GM23248 (cell line): ENCODE results near the gene CCT7. TPM values are rescaled to one million over a fixed set of nuclear protein-coding genes. Genes with fewer than 3 reads are reported as not detected.
"Not testable (repeated sequence)": the region's sequence is repeated elsewhere in the genome, so short reads cannot be mapped to it uniquely, and the experiment has no call there.

Experiments used
- DNase-seq: peaks from one replicate; pipeline ENCODE4 v3.0.0-alpha.2; 2015
- H2AFZ ChIP-seq: fragments of 200-600 bp; sonication (generic); 2 replicates; pipeline ENCODE4 v1.6.1; 2016; ENCODE audit warnings: antibody characterized with exemption
- H3F3A ChIP-seq: fragments of 200-600 bp; sonication (generic); 2 replicates; pipeline ENCODE4 v1.6.1; 2016; ENCODE audit warnings: mild to moderate bottlenecking, antibody characterized with exemption, mixed run types; ENCODE audit not compliant: insufficient read depth
- H3K27ac ChIP-seq: fragments of 200-600 bp; sonication (generic); 2 replicates; pipeline ENCODE4 v1.5.1; 2016; ENCODE audit warnings: mild to moderate bottlenecking
- H3K27me3 ChIP-seq: fragments of 200-600 bp; sonication (generic); replicated peaks from 2 replicates; pipeline ENCODE4 v1.6.1; 2016; ENCODE audit warnings: mild to moderate bottlenecking; ENCODE audit not compliant: insufficient read depth
- H3K36me3 ChIP-seq: fragments of 200-600 bp; sonication (generic); 2 replicates; pipeline ENCODE4 v1.6.1; 2016; ENCODE audit warnings: low read depth, mild to moderate bottlenecking
- H3K4me1 ChIP-seq: fragments of 200-600 bp; sonication (generic); 2 replicates; pipeline ENCODE4 v1.6.1; 2016; ENCODE audit warnings: mild to moderate bottlenecking; ENCODE audit not compliant: insufficient read depth
- H3K4me2 ChIP-seq: fragments of 200-600 bp; sonication (generic); one replicate; pipeline ENCODE4 v1.6.1; 2016; ENCODE audit warnings: mild to moderate bottlenecking; ENCODE audit not compliant: unreplicated experiment
- H3K4me3 ChIP-seq: fragments of 200-600 bp; sonication (generic); 2 replicates; pipeline ENCODE4 v1.5.1; 2016; ENCODE audit warnings: mild to moderate bottlenecking
- H3K79me2 ChIP-seq: fragments of 200-600 bp; sonication (generic); 2 replicates; pipeline ENCODE4 v1.6.1; 2016; ENCODE audit warnings: mild to moderate bottlenecking; ENCODE audit not compliant: insufficient read depth
- H3K9ac ChIP-seq: fragments of 200-600 bp; sonication (generic); 2 replicates; pipeline ENCODE4 v1.6.1; 2016; ENCODE audit warnings: mild to moderate bottlenecking
- H3K9me2 ChIP-seq: fragments of 200-600 bp; sonication (generic); 2 replicates; pipeline ENCODE4 v1.6.1; 2016; ENCODE audit warnings: mixed run types, mild to moderate bottlenecking, moderate library complexity; ENCODE audit not compliant: insufficient read depth
- H3K9me3 ChIP-seq: fragments of 200-600 bp; sonication (generic); one replicate; pipeline ENCODE4 v1.6.1; 2017; ENCODE audit warnings: low read depth
- H4K20me1 ChIP-seq: fragments of 200-600 bp; sonication (generic); 2 replicates; pipeline ENCODE4 v1.6.0; 2016; ENCODE audit not compliant: insufficient read depth
- EZH2 ChIP-seq: fragments of 200-600 bp; sonication (generic); IDR thresholded peaks from 2 replicates; pipeline ENCODE4 v1.6.1; 2018; ENCODE audit warnings: antibody characterized with exemption, mild to moderate bottlenecking; ENCODE audit not compliant: insufficient read depth, poor library complexity, severe bottlenecking
- EZH2phosphoT487 ChIP-seq: fragments of 200-600 bp; sonication (generic); IDR thresholded peaks from 2 replicates; pipeline ENCODE4 v1.6.1; 2018; ENCODE audit warnings: antibody characterized with exemption, moderate library complexity, mild to moderate bottlenecking, low read depth; ENCODE audit not compliant: insufficient read depth
- WGBS, 2 experiments: methylation state at CpG; one replicate each; pipeline ENCODE4 v1.1.6; 2015 to 2017; ENCODE audit warnings: low lambda C conversion rate in 2 of 2, low coverage in 1 of 2; ENCODE audit errors: missing lambda C conversion rate in 2 of 2; 5-methylcytosine and 5-hydroxymethylcytosine counted together
- in situ Hi-C: fragments of 300-500 bp; cut with MboI; formaldehyde crosslinking; loops from 2 replicates; pipeline ENCODE4 v1.15.0; 2020
- polyA plus RNA-seq: library from polyadenylated mRNA; unstranded; fragments of >200 nt; fragmentation: Nextera tagmentation; extraction: Ambion mirVana; gene quantifications from 2 replicates; pipeline ENCODE4 v1.2.1, GENCODE V29; 2016
- total RNA-seq: library from RNA; depleted of rRNA; stranded (reverse); fragments of >200 nt; shearing (Covaris generic); gene quantifications from 2 replicates; pipeline ENCODE4 v1.2.3, GENCODE V29; 2014

The CCT7 gene
- total and polyA plus RNA-seq, 2 experiments from 2014 or later, result 213 to 272 TPM

GRCh38 chr2:73259276-73259675 lies 25.2 kb downstream of the CCT7 start:
- Histone ChIP-seq H3K4me1 (no peaks in the 10 kb centered on the region), H3K9me2 (no peaks in the 10 kb centered on the region), H2AFZ (no peak overlapping the region), H3K79me2 (no peaks in the 10 kb centered on the region), H3K27me3 (no peaks in the 10 kb centered on the region), H3K9me3 (no peaks in the 10 kb centered on the region), H3K36me3 (0 out of 2 replicates have a peak, but pooled peaks cover 4% of the 10 kb centered on the region), H3F3A (no peaks in the 10 kb centered on the region), H3K9ac (no peak overlapping the region), H4K20me1 (no peaks in the 10 kb centered on the region), H3K4me3 (no peak overlapping the region), H3K27ac (no peak overlapping the region), H3K4me2 (no peak overlapping the region)
- DNase-seq, result no peak
- no peak for TF ChIP-seq EZH2phosphoT487
- 88 to 93% methylated on average over 8 of the region's 8 CpGs for WGBS, 2 experiments
- in situ Hi-C loops, result no loop called here

GRCh38 chr2:73259704-73260337 lies 25.7 kb downstream of the CCT7 start:
- Histone ChIP-seq H3K79me2 (no peaks in the 10 kb centered on the region), H2AFZ (no peak overlapping the region), H3K9me2 (no peaks in the 10 kb centered on the region), H3K9ac (no peak overlapping the region), H3K4me2 (no peak overlapping the region), H4K20me1 (no peaks in the 10 kb centered on the region), H3K36me3 (no peaks in the 10 kb centered on the region), H3K4me1 (no peaks in the 10 kb centered on the region), H3K4me3 (no peak overlapping the region), H3K27ac (no peak overlapping the region), H3K27me3 (no peaks in the 10 kb centered on the region), H3F3A (no peaks in the 10 kb centered on the region), H3K9me3 (no peaks in the 10 kb centered on the region)
- no peak for DNase-seq
- no peak for TF ChIP-seq EZH2phosphoT487
- no peak for TF ChIP-seq EZH2
- 81 to 87% methylated on average over 4 of the region's 4 CpGs for WGBS, 2 experiments
- in situ Hi-C loops, result no loop called here

GRCh38 chr2:73260338-73260984 lies 26.4 kb downstream of the CCT7 start:
- no peaks in the 10 kb centered on the region for H3K79me2 ChIP-seq
- H3K9ac ChIP-seq, result no peak overlapping the region
- H3K4me3 ChIP-seq, result no peak overlapping the region
- H3K4me1 ChIP-seq, result no peaks in the 10 kb centered on the region
- WGBS, 2 experiments, result 30 to 35% methylated on average over 14 to 17 of the region's 17 CpGs
- H3K4me2 ChIP-seq, result no peak overlapping the region
- no peaks in the 10 kb centered on the region for H3K9me3 ChIP-seq
- no peaks in the 10 kb centered on the region for H4K20me1 ChIP-seq
- H3K9me2 ChIP-seq, result no peaks in the 10 kb centered on the region
- no peak for TF ChIP-seq EZH2
- no peak for TF ChIP-seq EZH2phosphoT487
- no peak overlapping the region for H2AFZ ChIP-seq
- H3K27ac ChIP-seq, result no peak overlapping the region
- no peaks in the 10 kb centered on the region for H3K27me3 ChIP-seq
- no peaks in the 10 kb centered on the region for H3F3A ChIP-seq
- no peaks in the 10 kb centered on the region for H3K36me3 ChIP-seq
- in situ Hi-C loops, result no loop called here
- DNase-seq, result peak; percentile 63

- H3K4me1 ChIP-seq, result no peaks in the 10 kb centered on the region
- H3K4me2 ChIP-seq, result no peak overlapping the region
- no peak overlapping the region for H3K9ac ChIP-seq
- no peak for TF ChIP-seq EZH2
- TF ChIP-seq EZH2phosphoT487, result no peak
- in situ Hi-C loops, result no loop called here
- H3K79me2 ChIP-seq, result no peaks in the 10 kb centered on the region
- H4K20me1 ChIP-seq, result no peaks in the 10 kb centered on the region
- no peak overlapping the region for H3K4me3 ChIP-seq
- H3K9me3 ChIP-seq, result no peaks in the 10 kb centered on the region
- no peak overlapping the region for H2AFZ ChIP-seq
- H3F3A ChIP-seq, result no peaks in the 10 kb centered on the region
- no peak for DNase-seq
- no peaks in the 10 kb centered on the region for H3K36me3 ChIP-seq
- H3K9me2 ChIP-seq, result no peaks in the 10 kb centered on the region
- 97% methylated on average over 4 of the region's 4 CpGs for WGBS, 2 experiments
- H3K27ac ChIP-seq, result no peak overlapping the region
- H3K27me3 ChIP-seq, result no peaks in the 10 kb centered on the region
Measured at GRCh38 chr2:73262108-73262651, 28.1 kb downstream of the CCT7 start.

- H3K4me1 ChIP-seq, in situ Hi-C loops, H3K4me3 ChIP-seq, DNase-seq, H3K4me2 ChIP-seq, H3K9ac ChIP-seq, H3K79me2 ChIP-seq, H2AFZ ChIP-seq, H4K20me1 ChIP-seq, H3F3A ChIP-seq, H3K9me3 ChIP-seq, H3K27me3 ChIP-seq, H3K36me3 ChIP-seq, H3K27ac ChIP-seq, H3K9me2 ChIP-seq: not testable (repeated sequence)
- 87 to 90% methylated on average over 18 of the region's 18 CpGs for WGBS, 2 experiments
Measured at GRCh38 chr2:73262691-73263429, 28.8 kb downstream of the CCT7 start.
